Activated CD8-positive, alpha-beta memory T cell treated with anti-CD3 and anti-CD28 coated beads, Interleukin-2, amount 10 ng/mL, durations not matched to agents 7 days and 5 days (primary cell): ENCODE results near the gene TCF15. TPM values are rescaled to one million over a fixed set of nuclear protein-coding genes. Genes with fewer than 3 reads are reported as not detected.

Experiments used
- ATAC-seq: fragments of 150-1000 bp; cut with Tn5 transposase; one replicate; pipeline ENCODE4 v1.10.0; 2021; ENCODE audit warnings: moderate library complexity
- CTCF ChIA-PET: fragments of 350-600 bp; sonication (Branson Sonifier 250); formaldehyde crosslinking; loops from one replicate; lab custom pipeline; 2021; ENCODE audit warnings: antibody characterized with exemption; lab: Charles Lee
- DNase-seq: peaks from one replicate; pipeline ENCODE4 v3.0.0-alpha.2; 2020
- H3K27ac Mint-ChIP-seq: one replicate; pipeline ENCODE4 v1.8.0; 2021; ENCODE audit warnings: mild to moderate bottlenecking, mixed read lengths
- H3K27me3 Mint-ChIP-seq: one replicate; pipeline ENCODE4 v1.8.0; 2021; ENCODE audit warnings: mixed read lengths
- H3K36me3 Mint-ChIP-seq: one replicate; pipeline ENCODE4 v1.8.0; 2021; ENCODE audit warnings: mild to moderate bottlenecking, mixed read lengths
- H3K4me1 Mint-ChIP-seq: one replicate; pipeline ENCODE4 v1.8.0; 2021; ENCODE audit warnings: mixed read lengths
- H3K4me3 Mint-ChIP-seq: one replicate; pipeline ENCODE4 v1.8.0; 2021; ENCODE audit warnings: mild to moderate bottlenecking, moderate library complexity, mixed read lengths
- H3K9me3 Mint-ChIP-seq: one replicate; pipeline ENCODE4 v1.8.0; 2022; ENCODE audit warnings: low read depth, mixed read lengths
- total RNA-seq, 2 experiments: library from RNA; stranded (reverse); gene quantifications; one replicate each; pipeline ENCODE4 v1.2.3, GENCODE V29; 2021

TCF15 gene
- total RNA-seq, 2 experiments from 2014 or later: not detected

DNA sequence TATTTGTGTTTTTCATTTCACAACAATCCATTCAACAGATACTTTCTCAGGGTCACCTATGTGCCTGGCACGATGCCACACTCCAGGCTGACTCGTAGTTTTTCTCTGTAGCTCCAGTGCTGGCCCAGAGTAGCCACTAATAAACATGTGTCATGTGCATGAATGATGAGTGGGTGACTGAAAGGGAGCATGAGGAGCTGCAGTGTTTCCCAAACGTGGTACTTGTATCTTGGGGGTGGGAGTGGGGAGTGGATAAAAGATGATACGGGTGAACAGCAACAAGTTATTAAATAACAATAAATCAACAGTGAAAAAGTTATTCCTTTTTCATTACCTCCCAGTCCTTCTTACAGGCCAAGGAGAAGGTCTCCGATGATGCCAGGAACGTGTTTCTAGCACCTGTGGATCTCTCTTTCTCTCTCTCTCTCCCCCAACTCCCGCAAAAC lies 25.8 kb upstream of the TCF15 start:
- Mint-ChIP-seq H3K36me3 (no peaks in the 10 kb centered on the region), H3K4me3 (no peak overlapping the region), H3K27ac (no peak overlapping the region), H3K9me3 (no peaks in the 10 kb centered on the region), H3K27me3 (peaks cover 12% of the 10 kb centered on the region), H3K4me1 (no peaks in the 10 kb centered on the region)
- CTCF ChIA-PET: no interaction called here
- DNase-seq: no peak
- no peak for ATAC-seq

GRCh38 chr20:635028-635892 lies 25.2 kb upstream of the TCF15 start:
- no peak overlapping the region for H3K27ac Mint-ChIP-seq
- H3K27me3 Mint-ChIP-seq: peaks cover 12% of the 10 kb centered on the region
- H3K4me1 Mint-ChIP-seq: no peaks in the 10 kb centered on the region
- DNase-seq: no peak
- H3K36me3 Mint-ChIP-seq: no peaks in the 10 kb centered on the region
- CTCF ChIA-PET: interaction anchor here (1.0 kb wide), 1 partner anchor 32 kb away, joined by 3 read pairs; no protein-coding TSS in a partner anchor
- no peak overlapping the region for H3K4me3 Mint-ChIP-seq
- no peaks in the 10 kb centered on the region for H3K9me3 Mint-ChIP-seq
- no peak for ATAC-seq

DNA sequence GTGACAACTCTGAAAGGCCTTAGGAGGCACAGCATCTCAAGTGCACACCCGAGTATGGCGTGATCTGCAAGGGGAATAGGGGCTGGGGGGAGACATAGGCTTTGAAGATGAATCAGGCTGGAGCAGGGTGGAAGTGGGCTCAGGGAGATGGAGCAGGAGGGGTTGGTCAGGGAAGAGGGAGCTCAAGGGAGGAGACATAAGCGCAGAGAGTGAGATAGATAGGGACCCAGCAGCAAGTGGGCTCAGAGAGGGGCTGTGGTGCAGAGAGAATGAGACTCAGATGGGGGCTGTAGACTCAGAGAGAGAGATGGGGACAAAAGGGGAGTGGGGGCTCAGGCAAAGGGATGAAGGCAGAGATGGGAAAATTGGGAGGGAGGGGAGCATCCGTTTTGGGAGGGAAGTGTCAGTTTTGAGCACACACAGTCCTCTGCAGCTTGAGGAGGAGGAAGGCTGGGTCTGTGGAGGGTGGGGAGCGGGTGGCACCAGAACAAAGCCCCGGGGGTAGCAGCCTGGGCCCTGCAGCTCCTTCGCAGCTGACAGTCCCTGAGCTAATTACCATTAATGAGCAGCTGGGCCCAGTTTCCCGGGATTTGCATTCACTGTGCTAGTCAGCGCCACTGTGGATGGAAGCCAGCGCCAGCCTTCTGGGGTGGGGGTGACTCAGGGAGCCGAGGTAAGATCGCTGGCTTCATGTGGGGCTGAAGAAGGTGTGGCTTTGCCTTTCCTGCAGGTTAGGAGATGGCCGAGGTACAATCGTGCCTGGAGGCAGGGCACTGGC lies 24.2 kb upstream of the TCF15 start:
- CTCF ChIA-PET: interaction anchor here (1.0 kb wide), 1 partner anchor 33 kb away, joined by 3 read pairs; no protein-coding TSS in a partner anchor
- no peak for DNase-seq
- H3K27ac Mint-ChIP-seq: no peak overlapping the region
- peaks cover 12% of the 10 kb centered on the region for H3K27me3 Mint-ChIP-seq
- no peaks in the 10 kb centered on the region for H3K4me1 Mint-ChIP-seq
- no peak for ATAC-seq
- no peaks in the 10 kb centered on the region for H3K9me3 Mint-ChIP-seq
- no peaks in the 10 kb centered on the region for H3K36me3 Mint-ChIP-seq
- no peak overlapping the region for H3K4me3 Mint-ChIP-seq

GRCh38 chr20:631101-631500 lies 21.0 kb upstream of the TCF15 start:
- Mint-ChIP-seq H3K27ac (no peak overlapping the region), H3K36me3 (no peaks in the 10 kb centered on the region), H3K27me3 (peaks cover 7% of the 10 kb centered on the region), H3K4me1 (no peaks in the 10 kb centered on the region), H3K9me3 (no peaks in the 10 kb centered on the region), H3K4me3 (no peak overlapping the region)
- CTCF ChIA-PET: no interaction called here
- ATAC-seq: no peak
- DNase-seq: no peak

DNA sequence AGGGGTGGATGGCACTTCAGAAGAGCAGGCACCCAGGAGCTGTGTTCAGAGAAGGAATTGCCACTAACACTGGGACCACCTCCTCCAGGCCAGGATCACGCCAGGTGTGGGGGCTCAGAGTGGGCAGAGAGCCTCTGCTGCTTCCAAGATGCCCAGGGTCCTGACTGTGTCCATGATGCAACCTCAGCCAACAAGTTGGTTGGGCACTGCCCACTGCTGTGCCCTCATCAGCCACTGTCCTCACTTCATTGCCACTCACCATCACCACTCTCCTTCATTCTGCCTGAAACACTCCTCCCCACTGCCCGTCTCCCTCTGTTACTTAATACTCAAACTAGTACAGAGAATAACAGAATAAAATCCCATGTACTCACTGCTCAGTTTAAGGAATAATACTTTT lies 16.5 kb upstream of the TCF15 start:
- no peak for ATAC-seq
- H3K9me3 Mint-ChIP-seq: no peaks in the 10 kb centered on the region
- no peak overlapping the region for H3K27ac Mint-ChIP-seq
- H3K27me3 Mint-ChIP-seq: peaks cover 24% of the 10 kb centered on the region
- DNase-seq: no peak
- H3K36me3 Mint-ChIP-seq: no peaks in the 10 kb centered on the region
- no peak overlapping the region for H3K4me3 Mint-ChIP-seq
- CTCF ChIA-PET: no interaction called here
- H3K4me1 Mint-ChIP-seq: no peaks in the 10 kb centered on the region

- CTCF ChIA-PET: interaction anchor here (0.6 to 1.5 kb wide), 2 partner anchors 20 to 385 kb away, joined by 4 read pairs; no protein-coding TSS in a partner anchor
- Mint-ChIP-seq H3K27ac (no peak overlapping the region), H3K36me3 (no peaks in the 10 kb centered on the region), H3K4me1 (no peaks in the 10 kb centered on the region), H3K27me3 (peaks cover 30% of the 10 kb centered on the region), H3K4me3 (no peak overlapping the region), H3K9me3 (no peaks in the 10 kb centered on the region)
- DNase-seq (no peak), ATAC-seq (no peak)
Observed at GRCh38 chr20:625360-625932, 15.3 kb upstream of the TCF15 start.

DNA sequence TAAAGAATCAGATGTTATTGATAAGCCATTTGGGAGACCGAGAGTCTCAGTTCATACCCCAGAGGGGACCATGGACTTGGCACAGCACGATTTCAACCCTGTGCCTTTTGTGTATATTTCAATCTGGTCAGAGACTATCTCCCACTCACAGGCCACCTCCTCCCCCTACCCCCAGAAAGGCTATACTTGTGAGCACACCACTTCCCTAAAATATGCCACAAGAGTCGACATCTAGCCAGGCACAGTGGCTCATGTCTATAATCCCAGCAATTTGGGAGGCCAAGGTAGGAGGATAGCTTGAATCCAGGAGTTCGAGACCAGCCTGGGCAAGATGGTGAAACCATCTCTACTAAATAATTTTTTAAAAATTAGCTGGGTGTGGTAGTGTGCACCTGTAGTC lies 13.6 kb upstream of the TCF15 start:
- no peaks in the 10 kb centered on the region for H3K9me3 Mint-ChIP-seq
- H3K27me3 Mint-ChIP-seq: peaks cover 41% of the 10 kb centered on the region
- ATAC-seq: no peak
- CTCF ChIA-PET: interaction anchor here (0.7 kb wide), 1 partner anchor 16 kb away, joined by 3 read pairs; no protein-coding TSS in a partner anchor
- no peaks in the 10 kb centered on the region for H3K4me1 Mint-ChIP-seq
- no peak overlapping the region for H3K4me3 Mint-ChIP-seq
- DNase-seq: no peak
- H3K36me3 Mint-ChIP-seq: no peaks in the 10 kb centered on the region
- H3K27ac Mint-ChIP-seq: no peak overlapping the region

DNA sequence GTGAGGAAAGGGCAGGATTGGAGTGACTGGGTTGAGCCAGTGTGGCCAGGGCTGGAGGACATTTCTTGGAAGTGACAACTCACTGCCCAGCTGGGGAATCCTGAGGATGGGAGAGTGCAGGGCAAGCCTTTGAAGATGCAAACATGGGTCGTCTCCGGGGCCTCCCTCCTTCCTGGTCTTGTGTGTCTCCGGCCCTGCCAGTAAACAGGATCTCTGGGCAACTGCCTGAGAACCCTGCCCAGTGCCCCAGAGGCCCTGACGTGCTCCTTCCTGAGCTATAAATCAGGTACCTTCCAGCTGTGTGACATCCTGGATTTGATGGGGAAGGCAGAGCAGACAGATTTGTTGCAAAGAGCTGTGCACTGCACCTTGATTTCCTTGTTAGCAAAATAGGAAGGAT lies 12.9 kb upstream of the TCF15 start:
- no peak for ATAC-seq

GRCh38 chr20:622161-622560 lies 12.1 kb upstream of the TCF15 start:
- ATAC-seq (no peak), DNase-seq (no peak)
- H3K27me3 Mint-ChIP-seq: peaks cover 52% of the 10 kb centered on the region
- H3K27ac Mint-ChIP-seq: no peak overlapping the region
- no peaks in the 10 kb centered on the region for H3K9me3 Mint-ChIP-seq
- H3K4me3 Mint-ChIP-seq: no peak overlapping the region
- no peaks in the 10 kb centered on the region for H3K4me1 Mint-ChIP-seq
- H3K36me3 Mint-ChIP-seq: no peaks in the 10 kb centered on the region
- CTCF ChIA-PET: interaction anchor here (1.1 kb wide), 1 partner anchor 23 kb away, joined by 3 read pairs; no protein-coding TSS in a partner anchor

More for the DNA sequence above, 12.9 kb upstream of the TCF15 start:
- no peak overlapping the region for H3K4me3 Mint-ChIP-seq
- H3K27ac Mint-ChIP-seq: no peak overlapping the region
- no peaks in the 10 kb centered on the region for H3K4me1 Mint-ChIP-seq
- H3K9me3 Mint-ChIP-seq: no peaks in the 10 kb centered on the region
- no peak for DNase-seq
- CTCF ChIA-PET: interaction anchor here (0.7 kb wide), 1 partner anchor 17 kb away, joined by 3 read pairs; no protein-coding TSS in a partner anchor
- peaks cover 46% of the 10 kb centered on the region for H3K27me3 Mint-ChIP-seq
- no peaks in the 10 kb centered on the region for H3K36me3 Mint-ChIP-seq

GRCh38 chr20:621125-621756 lies 11.1 kb upstream of the TCF15 start:
- CTCF ChIA-PET: interaction anchor here (1.1 kb wide), 1 partner anchor 24 kb away, joined by 3 read pairs; no protein-coding TSS in a partner anchor
- Mint-ChIP-seq H3K27me3 (peaks cover 53% of the 10 kb centered on the region), H3K36me3 (no peaks in the 10 kb centered on the region), H3K4me3 (no peak overlapping the region), H3K27ac (no peak overlapping the region), H3K4me1 (no peaks in the 10 kb centered on the region), H3K9me3 (no peaks in the 10 kb centered on the region)
- DNase-seq: no peak
- ATAC-seq: no peak

DNA sequence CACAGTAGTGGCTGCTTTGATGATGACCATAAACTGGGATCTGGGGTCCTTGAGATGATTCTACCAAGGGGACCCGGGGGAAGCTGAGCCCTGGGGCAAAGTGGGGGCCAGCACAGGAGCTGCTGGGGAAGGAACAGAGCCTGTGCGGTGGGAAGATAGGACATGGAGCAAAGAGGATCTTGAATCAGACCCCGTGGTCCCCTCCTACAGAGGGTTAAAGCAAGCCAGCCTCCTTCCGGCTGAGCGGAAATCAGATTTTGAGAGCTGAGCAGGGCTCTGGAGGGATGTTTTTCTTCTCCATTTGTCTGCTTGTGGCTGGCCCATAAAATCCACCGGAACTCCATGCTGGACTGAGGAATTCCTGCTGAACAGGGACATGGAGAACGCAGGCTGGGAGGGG lies 10.1 kb upstream of the TCF15 start:
- no peaks in the 10 kb centered on the region for H3K4me1 Mint-ChIP-seq
- H3K4me3 Mint-ChIP-seq: no peak overlapping the region
- H3K9me3 Mint-ChIP-seq: no peaks in the 10 kb centered on the region
- H3K36me3 Mint-ChIP-seq: no peaks in the 10 kb centered on the region
- H3K27me3 Mint-ChIP-seq: peaks cover 47% of the 10 kb centered on the region
- ATAC-seq: no peak
- no peak overlapping the region for H3K27ac Mint-ChIP-seq
- DNase-seq: no peak
- CTCF ChIA-PET: no interaction called here

GRCh38 chr20:618980-619379 lies 8.9 kb upstream of the TCF15 start:
- Mint-ChIP-seq H3K4me1 (no peaks in the 10 kb centered on the region), H3K9me3 (no peaks in the 10 kb centered on the region), H3K27ac (no peak overlapping the region), H3K27me3 (peaks cover 40% of the 10 kb centered on the region), H3K4me3 (no peak overlapping the region), H3K36me3 (no peaks in the 10 kb centered on the region)
- no peak for DNase-seq
- no peak for ATAC-seq
- CTCF ChIA-PET: no interaction called here
